UCSD-AML1 (cell line): Measurements from ENCODE around the gene CDH12.
"Not testable (repeated sequence)": the region's sequence is repeated elsewhere in the genome, so short reads cannot be mapped to it uniquely, and the experiment has no call there.

Experiments used
- DNase-seq: peaks from one replicate; lab custom pipeline; 2025; ENCODE audit not compliant: unreplicated experiment; lab: John Stamatoyannopoulos, UW

Gene CDH12

DNA sequence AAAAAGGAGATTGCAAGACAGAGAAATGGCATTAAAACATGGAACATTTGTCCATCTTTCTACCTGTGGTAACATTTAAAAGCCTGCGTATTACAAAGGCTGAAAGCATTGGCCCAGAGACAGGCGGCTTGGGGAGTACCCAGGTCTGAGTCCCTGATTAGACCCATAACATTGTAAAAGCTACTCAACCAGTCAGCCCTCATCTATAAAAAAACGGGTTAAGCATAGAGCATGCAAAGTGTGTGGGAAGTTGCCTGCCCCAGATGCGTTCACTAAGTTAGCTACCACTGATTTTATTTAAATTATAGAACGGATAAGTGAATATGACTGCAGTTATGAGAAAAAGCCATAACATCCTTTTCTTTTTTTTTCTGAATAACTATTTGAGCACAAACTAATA is 276.1 kb downstream of the CDH12 start:
- DNase-seq = no peak

DNA sequence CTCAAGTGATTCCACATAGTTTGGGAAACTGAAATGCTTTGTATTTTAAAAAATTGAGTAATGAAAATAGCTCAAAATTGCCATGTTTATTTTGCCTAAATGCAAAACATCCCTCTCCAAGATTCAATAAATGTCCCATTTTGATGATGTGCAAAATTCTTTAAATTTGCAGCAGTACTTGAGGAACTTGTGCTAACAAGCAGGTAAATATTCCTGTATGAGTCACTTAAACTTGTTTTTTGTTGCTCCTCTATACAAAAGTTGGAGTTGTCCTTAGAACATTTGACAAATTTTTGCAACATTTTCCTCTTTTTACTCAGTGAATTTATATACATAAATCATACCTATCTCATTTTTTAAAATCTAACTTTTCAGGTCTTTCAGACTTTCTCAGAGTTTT is 280.2 kb downstream of the CDH12 start:
- DNase-seq = no peak

DNA sequence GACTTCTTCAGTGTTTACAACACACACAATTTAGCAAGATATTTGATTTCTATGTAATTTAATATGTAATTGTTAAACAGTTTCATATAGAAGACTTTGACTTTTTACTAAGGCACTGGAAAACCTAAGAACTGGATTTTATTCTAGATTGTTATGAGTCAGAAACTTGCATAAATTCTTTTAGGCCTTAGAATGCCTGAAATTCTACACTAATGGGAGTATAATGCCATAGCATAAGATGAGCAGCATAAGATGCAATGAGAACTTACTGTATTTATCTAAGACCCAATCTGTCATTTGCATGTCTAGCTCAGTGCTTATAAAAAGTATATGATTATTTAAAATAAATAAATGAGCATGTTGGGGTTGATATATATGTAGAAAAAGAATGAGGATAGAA is 285.2 kb downstream of the CDH12 start:
- DNase-seq = no peak

DNA sequence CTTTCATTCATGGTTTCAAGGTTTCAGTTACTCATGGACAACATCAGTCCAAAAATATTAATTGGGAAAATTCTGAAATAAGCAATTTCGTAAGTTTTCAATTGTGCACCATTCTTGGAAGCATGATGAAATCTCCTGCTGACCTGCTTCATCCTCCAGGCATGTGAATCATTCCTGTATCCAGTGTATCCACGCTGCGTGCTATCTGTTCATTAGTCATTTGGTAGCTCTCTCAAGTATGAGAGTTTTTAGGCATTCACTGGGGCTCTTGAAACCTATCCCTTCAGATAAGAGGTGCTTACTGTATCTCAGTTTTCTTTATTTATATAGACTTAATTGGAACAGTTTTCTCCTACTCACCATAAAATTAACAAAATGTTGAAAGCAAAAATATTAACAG is 293.0 kb downstream of the CDH12 start:
- no peak for DNase-seq

DNA sequence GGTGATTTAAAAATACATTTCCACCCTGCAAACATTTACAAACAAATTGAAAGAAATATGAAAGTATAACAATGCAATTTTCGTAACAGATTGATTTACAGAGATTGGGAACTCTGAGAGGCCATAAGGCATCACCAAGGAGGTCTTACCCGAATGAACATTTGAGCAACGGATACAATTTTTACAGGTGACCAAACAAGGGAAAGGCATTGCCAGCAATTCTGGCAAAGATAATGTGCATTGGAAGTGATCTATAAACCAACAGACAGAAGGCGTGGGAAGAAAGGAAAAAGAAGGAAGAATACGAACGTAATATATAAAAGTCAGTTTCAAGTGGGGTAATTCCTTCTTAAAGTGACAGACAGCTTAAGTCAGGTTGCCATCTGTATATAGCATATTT is 295.9 kb downstream of the CDH12 start:
- DNase-seq = no peak

DNA sequence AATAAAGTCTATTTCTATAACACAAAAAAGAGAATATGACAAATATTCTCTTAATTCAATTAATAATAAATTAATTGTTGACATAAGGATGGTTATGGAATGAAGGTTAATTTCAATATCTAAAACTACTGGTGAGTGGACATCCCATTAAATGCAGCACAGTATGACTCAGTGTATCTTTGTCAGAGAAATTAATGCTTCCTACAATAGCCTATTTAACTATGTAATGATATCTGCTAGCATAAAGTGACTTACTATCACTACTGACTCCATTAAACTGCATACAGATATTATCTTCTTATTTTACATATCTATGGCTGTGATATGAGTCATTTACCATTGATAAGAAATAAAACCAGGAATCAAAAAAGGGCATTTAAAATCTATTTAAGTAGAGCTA is 298.7 kb downstream of the CDH12 start:
- no peak for DNase-seq

DNA sequence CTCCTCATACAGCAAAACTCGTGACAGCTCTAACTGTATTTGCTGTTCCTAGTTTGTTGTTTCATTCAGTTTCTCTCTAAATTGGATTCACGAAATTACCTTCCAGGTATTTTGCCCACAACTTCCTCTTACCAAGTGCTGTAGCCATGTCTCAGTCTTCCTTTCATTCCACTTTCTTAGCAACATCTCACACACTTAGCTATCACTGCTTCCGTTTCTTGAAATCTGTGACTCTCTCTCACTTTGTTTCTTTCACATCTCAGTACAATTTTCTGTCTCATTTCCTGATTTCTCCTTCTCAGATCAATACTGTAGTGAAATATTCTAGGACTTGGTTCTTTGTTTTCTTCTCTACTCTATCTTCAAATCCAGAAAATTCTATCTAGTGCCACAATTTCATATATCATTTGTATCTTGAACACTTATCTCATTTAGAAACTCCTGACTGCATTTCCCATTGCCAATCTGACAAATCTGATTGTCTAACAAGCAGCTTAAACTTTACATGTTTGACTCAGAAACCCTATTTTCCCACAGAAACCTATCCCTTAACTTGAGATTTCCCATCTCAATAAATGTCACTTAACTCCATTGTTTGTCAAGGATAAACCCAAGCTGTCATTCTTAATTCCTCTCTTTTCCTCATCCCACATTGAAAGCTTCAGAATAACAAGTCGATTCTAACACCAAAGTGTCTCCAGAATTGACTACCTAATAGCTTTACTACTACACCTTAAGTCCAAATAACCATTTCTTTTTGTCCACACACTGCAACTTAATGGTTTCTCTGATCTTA is 303.1 kb downstream of the CDH12 start:
- DNase-seq = no peak

DNA sequence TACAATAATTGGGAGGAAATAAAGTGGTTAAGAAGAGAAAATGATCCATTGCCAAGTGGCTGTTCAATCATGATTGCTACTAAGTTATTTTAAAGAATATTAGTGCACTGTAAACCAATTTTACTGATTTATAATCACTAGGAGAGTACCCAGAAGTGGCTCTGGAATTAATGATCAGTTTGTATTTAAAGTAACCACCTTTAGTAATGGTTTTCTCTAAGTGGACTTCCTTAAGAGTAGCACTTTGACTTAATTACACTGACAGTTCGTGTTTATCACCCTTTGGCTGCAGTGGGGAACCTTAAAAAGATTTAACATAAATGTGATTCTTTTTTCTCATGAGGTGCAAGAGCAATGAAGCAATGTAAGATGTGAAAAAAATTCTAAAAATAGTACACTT is 310.8 kb downstream of the CDH12 start:
- no peak for DNase-seq

DNA sequence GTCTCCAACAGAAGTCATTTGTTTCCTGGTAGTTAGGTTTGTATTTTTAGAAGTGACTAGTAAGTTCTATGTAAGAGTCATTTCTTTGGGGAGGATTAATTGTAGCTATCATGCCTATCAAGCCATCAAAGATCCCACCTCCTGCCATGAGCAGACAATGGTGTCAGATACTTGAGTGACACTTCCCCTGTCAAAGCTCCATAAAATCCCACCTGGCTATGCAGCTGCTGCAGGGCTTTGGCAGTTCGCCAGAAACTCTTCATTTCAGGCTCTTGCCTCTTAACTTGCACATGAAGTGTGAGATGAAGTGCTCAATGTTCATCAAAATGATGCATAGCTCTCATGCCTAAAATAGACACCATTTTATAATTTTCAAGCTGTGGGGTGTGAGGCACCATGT is 312.1 kb downstream of the CDH12 start:
- no peak for DNase-seq

DNA sequence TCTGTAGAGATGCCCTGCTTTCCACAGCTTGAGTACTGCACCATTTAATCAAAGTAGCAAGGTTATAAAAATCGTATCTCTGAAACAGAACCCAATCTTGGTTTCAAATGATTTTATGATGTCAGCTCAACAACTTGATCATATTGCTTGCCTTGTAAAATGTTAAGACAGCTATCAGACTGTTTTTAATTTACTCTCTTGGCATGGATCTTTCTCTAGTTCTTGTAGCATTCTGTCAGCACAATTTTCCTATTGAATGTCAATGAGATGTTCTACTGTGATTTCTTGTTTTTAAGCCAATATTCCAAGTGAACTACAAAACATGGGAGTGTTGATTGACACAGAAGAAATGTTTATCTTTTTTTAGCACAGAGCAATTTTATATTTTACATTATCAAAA is 313.4 kb downstream of the CDH12 start:
- no peak for DNase-seq

DNA sequence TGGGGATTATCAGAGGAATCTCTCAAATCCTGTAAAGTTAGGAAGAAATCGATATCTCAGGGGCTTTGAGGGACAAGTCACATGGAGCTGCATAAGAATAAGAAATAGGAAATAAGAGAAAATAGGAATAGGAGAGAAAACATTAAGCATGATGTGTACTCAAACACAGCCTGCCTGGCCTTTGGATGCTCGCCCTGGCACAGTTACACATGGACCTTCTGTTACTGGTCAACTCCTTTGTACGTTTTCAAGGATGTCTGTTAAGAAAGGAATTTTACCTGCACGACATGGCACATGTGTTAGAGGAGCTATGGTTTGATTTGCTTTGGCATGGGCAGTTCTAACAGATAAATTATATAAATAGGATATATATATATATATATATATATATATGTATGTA is 321.2 kb downstream of the CDH12 start:
- DNase-seq = no peak

DNA sequence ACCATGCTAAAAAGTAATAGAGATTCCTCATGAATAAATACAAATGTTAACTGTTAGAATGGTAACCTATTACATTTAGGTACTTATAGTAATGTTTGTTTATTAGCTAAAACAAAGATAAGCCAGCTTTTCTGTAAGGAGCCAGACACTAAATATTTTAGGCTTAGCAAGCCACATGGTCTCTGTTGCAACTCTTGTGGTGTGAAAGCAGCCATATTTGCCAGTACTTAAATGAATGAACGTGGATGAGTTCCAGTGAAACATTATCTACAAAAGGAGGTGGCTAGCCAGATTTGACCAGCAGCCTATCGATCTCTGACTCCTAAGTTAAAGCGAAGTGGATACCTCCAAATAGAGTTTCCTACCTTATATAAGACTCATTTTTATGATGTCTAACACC is 331.6 kb downstream of the CDH12 start:
- DNase-seq = no peak

DNA sequence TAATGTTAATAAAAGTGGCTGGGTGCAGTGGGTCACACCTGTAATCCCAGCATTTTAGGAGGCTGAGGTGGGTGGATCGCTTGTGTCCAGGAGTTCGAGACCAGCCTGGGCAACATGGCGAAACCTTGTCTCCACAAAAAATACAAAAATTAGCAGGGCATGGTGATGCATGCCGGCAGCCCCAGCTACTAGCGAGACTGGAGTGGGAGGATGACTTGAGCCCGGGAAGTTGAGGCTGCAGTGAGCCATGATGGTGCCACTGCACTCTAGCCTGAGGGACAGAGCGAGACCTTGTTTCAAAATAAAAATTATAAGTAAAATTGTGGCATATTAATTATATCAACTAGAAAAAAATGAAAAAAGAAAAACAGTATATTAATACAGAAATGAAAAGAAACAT is 336.6 kb downstream of the CDH12 start:
- DNase-seq = not testable (repeated sequence)

DNA sequence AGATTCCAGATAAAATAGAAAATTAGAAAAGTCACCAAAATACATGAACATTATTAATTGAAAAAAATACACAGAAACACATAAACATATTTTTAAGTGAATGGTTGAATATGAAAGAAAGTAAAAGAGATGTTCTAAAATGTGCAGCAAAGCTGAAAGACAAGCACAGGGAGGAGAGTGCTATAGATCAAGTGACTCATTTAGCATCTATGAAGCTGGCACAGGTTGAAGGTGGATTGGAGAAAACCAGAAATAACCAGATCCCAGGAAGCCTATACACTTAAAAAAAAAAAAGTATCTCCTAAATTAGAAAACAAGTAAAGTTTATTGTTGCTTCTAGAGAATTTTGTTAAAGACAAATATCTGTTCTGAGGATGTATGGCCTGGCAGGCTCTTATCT is 338.9 kb downstream of the CDH12 start:
- DNase-seq = no peak

DNA sequence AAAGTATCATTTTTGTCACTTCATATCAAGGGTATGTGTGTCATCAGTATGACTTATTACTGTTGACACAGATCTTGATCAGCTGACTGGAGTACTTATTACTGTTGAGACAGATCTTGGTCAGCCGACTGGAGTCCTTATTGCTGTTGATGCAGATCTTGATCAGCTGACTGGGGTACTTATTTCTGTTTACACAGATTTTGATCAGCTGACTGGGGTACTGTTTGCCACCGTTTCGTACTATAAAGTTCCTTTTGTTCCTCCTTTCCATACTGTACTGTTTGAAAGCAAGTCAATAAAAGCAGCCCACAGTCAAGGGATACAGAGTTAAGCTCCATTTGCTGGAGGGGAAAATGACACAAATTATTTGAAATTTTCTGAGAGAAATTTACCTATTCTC is 347.3 kb downstream of the CDH12 start:
- no peak for DNase-seq

DNA sequence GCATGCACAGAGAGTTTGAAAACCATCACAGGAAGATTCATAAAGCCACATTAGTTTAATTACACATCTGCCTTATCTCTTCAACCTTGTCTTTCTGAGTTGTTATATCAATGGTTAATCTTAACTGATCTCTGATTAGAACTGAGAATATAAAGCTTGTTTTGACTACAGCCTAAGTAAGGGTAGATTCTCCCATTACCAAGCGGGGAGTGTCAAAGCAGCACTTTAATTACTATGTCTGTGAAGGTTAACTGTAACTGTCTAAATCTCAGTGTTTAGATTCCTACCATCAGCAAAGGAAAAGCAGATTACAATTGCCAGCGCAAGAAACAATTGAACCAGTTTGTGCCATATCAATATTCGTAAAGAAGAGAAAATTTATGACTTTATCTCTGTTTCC is 348.7 kb downstream of the CDH12 start:
- DNase-seq = no peak

DNA sequence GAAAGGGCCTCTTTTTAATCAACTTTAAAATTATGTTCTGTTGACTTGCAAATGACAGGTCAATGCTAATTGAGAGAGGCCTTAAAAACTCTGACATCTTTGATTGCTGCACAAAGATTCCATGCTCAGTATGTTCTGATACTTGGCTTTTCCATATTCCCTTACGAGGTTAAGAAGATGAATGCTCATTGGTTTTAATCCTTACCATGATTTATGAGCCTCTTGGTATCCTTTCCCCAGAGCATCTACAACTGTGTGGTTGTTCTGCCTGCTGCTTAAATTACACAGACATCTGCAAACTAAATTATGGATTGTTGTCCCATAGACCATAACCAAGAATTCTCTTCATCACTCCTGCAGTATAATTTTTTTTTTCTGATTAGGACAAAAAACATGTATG is 352.6 kb downstream of the CDH12 start:
- no peak for DNase-seq

DNA sequence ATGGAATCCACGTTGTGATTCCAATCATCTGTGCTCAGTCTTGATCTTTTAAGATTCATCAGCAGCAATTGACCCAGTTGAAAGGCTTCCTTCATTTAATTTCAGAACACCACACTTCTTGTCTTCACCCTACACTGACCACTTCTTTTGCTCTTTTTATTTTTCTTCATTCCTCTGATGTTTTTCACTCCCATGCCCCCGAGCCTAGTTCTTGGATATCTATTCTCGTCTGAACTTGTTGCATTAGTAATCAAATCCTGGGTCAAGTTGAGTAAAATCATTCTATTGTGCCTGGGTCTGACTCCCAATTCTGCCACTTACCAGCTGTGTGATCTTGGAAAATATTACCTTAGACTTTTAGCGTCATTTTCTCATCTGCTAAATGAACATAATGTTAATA is 356.5 kb downstream of the CDH12 start:
- DNase-seq = no peak

DNA sequence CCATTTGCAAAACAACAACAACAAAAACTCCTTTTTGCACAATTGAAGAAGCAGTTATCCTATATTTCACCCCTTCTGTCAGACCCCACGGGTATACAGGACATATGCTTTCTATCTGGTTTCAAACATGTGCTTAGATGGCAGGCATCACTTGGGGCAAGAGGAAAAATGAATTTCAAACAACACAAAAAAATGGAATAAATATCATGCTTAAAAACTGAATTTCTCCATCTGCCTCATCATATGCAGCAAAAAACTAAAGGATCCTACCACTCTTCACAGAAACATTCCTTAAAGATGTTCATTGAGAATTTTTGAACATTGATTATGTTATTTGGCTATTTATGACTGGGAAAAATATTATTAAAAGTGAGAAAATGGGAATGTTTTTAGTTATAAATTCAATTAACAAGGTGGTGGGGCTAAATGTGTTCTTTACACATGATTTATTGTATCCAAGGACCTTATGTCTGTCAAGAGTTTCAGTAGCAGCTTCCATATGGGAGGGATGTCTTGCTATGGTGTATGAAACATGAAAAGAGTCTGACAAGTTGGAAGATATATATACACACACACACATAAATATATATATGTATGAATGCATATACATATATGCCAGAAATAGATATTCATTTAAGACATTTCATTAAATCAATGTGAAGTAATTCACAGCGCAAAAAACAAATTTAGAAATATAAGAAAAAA is 358.0 kb downstream of the CDH12 start:
- no peak for DNase-seq

DNA sequence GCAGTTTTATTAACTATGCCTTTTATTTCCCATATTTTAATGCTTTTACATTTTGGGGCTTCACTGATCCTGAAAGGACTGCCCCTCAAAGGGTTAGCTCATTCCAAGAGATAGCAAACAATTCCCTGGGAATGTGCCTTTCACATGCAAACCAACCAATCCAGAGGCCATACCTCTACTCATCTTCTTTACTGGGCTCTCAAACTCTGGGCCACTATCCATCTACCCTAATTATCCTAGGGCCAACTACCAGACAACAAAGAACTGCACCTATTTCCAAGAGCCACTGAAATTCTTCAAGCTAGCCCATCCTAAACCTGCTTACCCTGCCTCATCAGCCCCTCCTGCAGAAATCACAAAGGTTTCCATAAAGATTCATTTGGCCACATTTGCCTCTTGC is 364.7 kb downstream of the CDH12 start:
- no peak for DNase-seq

DNA sequence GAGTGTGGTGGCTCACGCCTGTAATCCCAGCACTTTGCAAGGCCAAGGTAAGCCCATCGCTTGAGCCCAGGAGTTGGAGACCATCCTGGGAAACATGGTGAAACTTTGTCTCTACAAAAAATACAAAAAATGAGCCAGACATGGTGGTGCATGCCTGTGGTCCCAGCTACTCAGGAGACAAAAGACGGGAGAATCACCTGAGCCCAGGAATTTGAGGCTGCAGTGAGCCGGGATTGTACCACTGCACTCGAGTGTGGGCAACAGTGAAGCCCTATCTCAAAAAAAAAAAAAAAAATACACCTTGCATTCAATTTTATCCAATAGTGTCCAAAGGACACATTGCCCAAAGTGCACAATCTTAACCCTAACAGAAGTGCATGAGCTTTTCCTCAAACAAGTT is 372.8 kb downstream of the CDH12 start:
- DNase-seq = no peak

DNA sequence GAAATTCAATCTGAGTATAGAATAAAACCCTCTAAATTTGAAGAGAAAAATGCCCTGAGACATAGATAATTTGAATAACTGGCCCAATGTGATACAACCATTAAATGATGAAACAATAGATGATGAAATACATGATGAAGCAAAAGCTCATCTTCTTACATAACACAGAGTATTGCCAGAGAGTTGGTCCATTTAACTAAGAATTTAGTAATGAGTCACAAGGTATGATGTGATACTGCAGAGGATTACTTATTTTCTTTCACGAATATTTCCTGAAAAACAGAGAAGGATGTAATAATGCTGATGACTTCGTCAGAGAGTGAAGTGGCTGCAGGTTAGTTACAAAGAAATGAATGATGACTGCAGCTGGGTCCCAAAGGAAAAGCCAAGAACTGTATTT is 379.3 kb downstream of the CDH12 start:
- DNase-seq = no peak

DNA sequence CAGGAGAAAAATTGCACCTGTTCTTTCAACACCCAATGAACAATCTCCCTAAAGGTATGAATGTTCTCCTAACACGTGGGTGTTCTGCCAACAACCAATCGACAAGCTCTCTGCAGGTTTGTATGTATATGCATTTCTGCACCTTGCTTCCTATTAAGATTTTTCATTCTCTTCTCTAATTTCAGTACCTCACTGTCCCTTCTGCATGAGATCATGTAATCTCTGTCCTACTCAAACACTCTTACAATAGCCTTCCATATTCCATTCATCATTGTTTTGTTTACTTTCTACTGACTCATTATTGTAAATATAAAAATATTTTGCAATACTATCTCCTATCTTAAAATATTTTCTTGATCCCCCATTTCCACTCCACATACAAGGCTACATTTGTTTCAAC is 382.0 kb downstream of the CDH12 start:
- no peak for DNase-seq
